Esophagus muscularis mucosa (tissue), 4 donors: ENCODE measurements around the gene DLX3. TPM values are rescaled to one million over a fixed set of nuclear protein-coding genes. Genes with fewer than 3 reads are reported as not detected.

Source experiments
- DNase-seq: peaks from one replicate; pipeline ENCODE4 v3.0.0-alpha.2; 2017; ENCODE audit errors: extremely low spot score
- H3K27ac ChIP-seq, 4 donors: fragments of 200-600 bp; sonication (generic); replicated peaks in 1 of 4; 1 replicate in 3 of 4; 2 replicates in 1 of 4; pipeline ENCODE4 v1.5.1; 2016 to 2019; ENCODE audit warnings: mild to moderate bottlenecking in 1 of 4
- H3K27me3 ChIP-seq, 4 donors: fragments of 200-600 bp; sonication (generic); one replicate each; pipeline versions ENCODE4 v1.5.1 to v1.6.0; 2016 to 2019
- H3K36me3 ChIP-seq, 4 donors: fragments of 200-600 bp; sonication (generic); one replicate each; pipeline ENCODE4 v1.5.1; 2016 to 2019
- H3K4me1 ChIP-seq, 4 donors: fragments of 200-600 bp; sonication (generic); one replicate each; pipeline ENCODE4 v1.5.1; 2016 to 2019
- H3K4me3 ChIP-seq, 4 donors: fragments of 200-600 bp; sonication (generic); 1 replicate in 2 of 4; 2 replicates in 2 of 4; pipeline ENCODE4 v1.5.1; 2016 to 2019; ENCODE audit warnings: mild to moderate bottlenecking in 4 of 4, moderate library complexity in 1 of 4
- H3K9me3 ChIP-seq, 4 donors: fragments of 200-600 bp; sonication (generic); 1 replicate in 3 of 4; 2 replicates in 1 of 4; pipeline ENCODE4 v1.5.1; 2016 to 2019
- EP300 ChIP-seq: sonication (generic); formaldehyde crosslinking; IDR thresholded peaks from one replicate; pipeline ENCODE4 v1.6.1; 2017; ENCODE audit warnings: antibody characterized with exemption
- POLR2A ChIP-seq: fragments of 450-650 bp; IDR thresholded peaks from one replicate; pipeline ENCODE4 v1.6.1; 2017; ENCODE audit warnings: antibody characterized with exemption, moderate library complexity, mild to moderate bottlenecking, low read depth
- POLR2AphosphoS5 ChIP-seq, 2 donors: sonication (generic); formaldehyde crosslinking; IDR thresholded peaks; one replicate each; pipeline ENCODE4 v1.6.1; 2017; ENCODE audit warnings: antibody characterized with exemption in 2 of 2
- WGBS: methylation state at CpG from one replicate; pipeline ENCODE4 v1.1.5; 2018; 5-methylcytosine and 5-hydroxymethylcytosine counted together
- intact Hi-C: fragments of 100-400 bp; cut with DNase I; formaldehyde crosslinking; loops from one replicate; pipeline ENCODE4 v1.15.1; 2023
- total RNA-seq, 4 donors: library from RNA; depleted of rRNA; stranded (reverse); fragments of >200 nt; gene quantifications; one replicate each; pipeline versions ENCODE4 v1.1.0 to v1.2.1, GENCODE V29; 2016
- TF ChIP-seq, protein P1 (sequence below), 3 experiments: fragments of 200-600 bp in 2 of 3; fragments of 450-650 bp in 1 of 3; sonication (generic) in 2 of 3; IDR thresholded peaks; one replicate each; pipeline ENCODE4 v1.5.1; 2017 to 2019; ENCODE audit warnings: antibody characterized with exemption in 3 of 3, mild to moderate bottlenecking in 2 of 3, moderate library complexity in 1 of 3

The DLX3 gene
- total RNA-seq, 4 donors from 2014 or later, result 0.32 TPM; not detected in 3

DNA sequence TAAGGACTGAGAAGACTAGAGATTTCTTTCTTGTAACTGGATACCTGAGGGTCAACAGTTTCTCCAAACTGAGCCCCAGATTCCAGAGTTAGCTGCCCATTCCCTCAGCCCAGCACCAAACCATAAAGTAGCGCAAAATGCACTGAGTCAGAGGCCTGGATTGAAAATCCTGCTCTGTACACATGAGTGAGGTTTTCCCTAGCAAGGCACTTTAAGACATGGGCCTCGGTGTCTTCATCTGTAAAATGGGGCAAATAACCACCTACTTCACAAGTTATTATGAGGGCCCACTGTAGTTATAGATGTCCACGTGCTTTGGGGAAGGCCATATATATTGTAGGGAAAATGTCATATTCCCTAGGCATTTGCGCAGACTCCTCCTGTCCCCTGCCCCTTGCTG is 36.3 kb downstream of the DLX3 start:
- 84% methylated on average over 4 of the region's 4 CpGs for WGBS
- H3K27ac ChIP-seq, result no peak overlapping the region
- peaks cover 0 to 60% (median 16%) of the 10 kb centered on the region in 4 donors for H3K27me3 ChIP-seq
- H3K4me3 ChIP-seq, result no peak overlapping the region
- H3K4me1 ChIP-seq, result peaks cover 2 to 8% (median 3%) of the 10 kb centered on the region in 4 donors
- no peak for TF ChIP-seq EP300
- no peak for DNase-seq
- H3K9me3 ChIP-seq, result no peaks in the 10 kb centered on the region
- intact Hi-C loops, result loop anchor here (5.0 kb wide), 1 partner anchor 96 kb away; no protein-coding TSS in a partner anchor
- H3K36me3 ChIP-seq, result no peaks in the 10 kb centered on the region

- no peak overlapping the region for H3K27ac ChIP-seq
- DNase-seq, result no peak
- peaks cover 0 to 60% (median 2%) of the 10 kb centered on the region in 4 donors for H3K27me3 ChIP-seq
- intact Hi-C loops, result loop anchor here (5.0 kb wide), 1 partner anchor 95 kb away; no protein-coding TSS in a partner anchor
- no peaks in the 10 kb centered on the region for H3K4me1 ChIP-seq
- TF ChIP-seq POLR2A (no peak), POLR2AphosphoS5 (IDR thresholded peaks at IDR 0.05) (no peak), EP300 (no peak)
- TF ChIP-seq, protein P1, sequence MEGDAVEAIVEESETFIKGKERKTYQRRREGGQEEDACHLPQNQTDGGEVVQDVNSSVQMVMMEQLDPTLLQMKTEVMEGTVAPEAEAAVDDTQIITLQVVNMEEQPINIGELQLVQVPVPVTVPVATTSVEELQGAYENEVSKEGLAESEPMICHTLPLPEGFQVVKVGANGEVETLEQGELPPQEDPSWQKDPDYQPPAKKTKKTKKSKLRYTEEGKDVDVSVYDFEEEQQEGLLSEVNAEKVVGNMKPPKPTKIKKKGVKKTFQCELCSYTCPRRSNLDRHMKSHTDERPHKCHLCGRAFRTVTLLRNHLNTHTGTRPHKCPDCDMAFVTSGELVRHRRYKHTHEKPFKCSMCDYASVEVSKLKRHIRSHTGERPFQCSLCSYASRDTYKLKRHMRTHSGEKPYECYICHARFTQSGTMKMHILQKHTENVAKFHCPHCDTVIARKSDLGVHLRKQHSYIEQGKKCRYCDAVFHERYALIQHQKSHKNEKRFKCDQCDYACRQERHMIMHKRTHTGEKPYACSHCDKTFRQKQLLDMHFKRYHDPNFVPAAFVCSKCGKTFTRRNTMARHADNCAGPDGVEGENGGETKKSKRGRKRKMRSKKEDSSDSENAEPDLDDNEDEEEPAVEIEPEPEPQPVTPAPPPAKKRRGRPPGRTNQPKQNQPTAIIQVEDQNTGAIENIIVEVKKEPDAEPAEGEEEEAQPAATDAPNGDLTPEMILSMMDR (IDR thresholded peaks at IDR 0.05), result no peak
- no peaks in the 10 kb centered on the region for H3K36me3 ChIP-seq
- no peaks in the 10 kb centered on the region for H3K9me3 ChIP-seq
- WGBS, result 93% methylated on average over 3 of the region's 3 CpGs
- no peak overlapping the region for H3K4me3 ChIP-seq
These were observed 37.7 kb downstream of the DLX3 start for GRCh38 chr17:49957350-49957749.

- no peak overlapping the region for H3K4me3 ChIP-seq
- WGBS, result 73% methylated on average over 4 of the region's 4 CpGs
- no peak for DNase-seq
- TF ChIP-seq, protein P1 (IDR thresholded peaks at IDR 0.05), result no peak
- TF ChIP-seq EP300 (no peak), POLR2A (no peak), POLR2AphosphoS5 (IDR thresholded peaks at IDR 0.05) (no peak)
- no peaks in the 10 kb centered on the region for H3K9me3 ChIP-seq
- H3K27me3 ChIP-seq, result peaks cover 0 to 60% (median 0%) of the 10 kb centered on the region in 4 donors
- intact Hi-C loops, result loop anchor here (5.0 kb wide), 1 partner anchor 94 kb away; no protein-coding TSS in a partner anchor
- H3K36me3 ChIP-seq, result no peaks in the 10 kb centered on the region
- H3K27ac ChIP-seq, result no peak overlapping the region
- H3K4me1 ChIP-seq, result no peaks in the 10 kb centered on the region
These were observed 38.2 kb downstream of the DLX3 start for GRCh38 chr17:49956780-49957179.

- H3K9me3 ChIP-seq, result no peaks in the 10 kb centered on the region
- WGBS, result 100% methylated on average over 1 of the region's 1 CpG
- peaks cover 0 to 63% (median 2%) of the 10 kb centered on the region in 4 donors for H3K27me3 ChIP-seq
- TF ChIP-seq, protein P1 (IDR thresholded peaks at IDR 0.05), result no peak
- TF ChIP-seq POLR2A, result no peak
- no peak for TF ChIP-seq POLR2AphosphoS5 (IDR thresholded peaks at IDR 0.05)
- no peak for TF ChIP-seq EP300
- DNase-seq, result no peak
- intact Hi-C loops, result loop anchor here (5.0 kb wide), 1 partner anchor 93 kb away; no protein-coding TSS in a partner anchor
- H3K36me3 ChIP-seq, result no peaks in the 10 kb centered on the region
- H3K4me3 ChIP-seq, result no peak overlapping the region
- no peak overlapping the region for H3K27ac ChIP-seq
- H3K4me1 ChIP-seq, result no peaks in the 10 kb centered on the region
These were observed 39.9 kb downstream of the DLX3 start for GRCh38 chr17:49955157-49955556.

DNA sequence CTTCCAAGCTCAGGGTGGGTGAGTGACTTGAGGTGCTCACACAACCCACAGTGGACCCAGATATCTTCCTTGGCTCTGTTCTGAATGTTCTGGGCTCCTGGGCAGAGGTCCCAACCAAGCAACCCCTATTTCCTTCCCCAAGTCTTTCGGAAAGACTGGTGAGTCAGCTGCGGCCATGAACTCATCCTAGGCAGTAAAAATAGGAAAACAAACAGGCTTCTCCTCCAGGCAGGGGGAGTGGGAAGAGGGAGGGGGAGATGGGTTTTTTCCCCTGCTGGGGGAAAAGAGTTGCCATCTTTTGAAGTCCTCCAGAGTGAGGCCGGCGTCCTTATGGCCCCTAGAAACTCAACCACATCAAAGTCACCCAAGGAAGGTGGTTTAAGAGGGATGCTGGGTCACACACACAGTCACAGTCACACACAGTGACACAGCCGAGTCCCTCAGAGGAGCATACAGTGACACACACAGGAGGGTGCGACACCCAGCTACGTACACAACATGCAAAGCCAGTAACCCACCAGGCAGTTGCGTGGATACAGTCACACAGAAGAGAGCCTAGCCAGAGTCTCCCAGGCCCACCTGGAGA is 42.0 kb downstream of the DLX3 start:
- Histone ChIP-seq H3K4me1 (no peaks in the 10 kb centered on the region), H3K27me3 (peaks cover 0 to 71% (median 2%) of the 10 kb centered on the region in 4 donors), H3K36me3 (no peaks in the 10 kb centered on the region), H3K27ac (no peak overlapping the region), H3K4me3 (no peak overlapping the region), H3K9me3 (no peaks in the 10 kb centered on the region)
- TF ChIP-seq EP300 (no peak), POLR2AphosphoS5 (IDR thresholded peaks at IDR 0.05) (no peak), POLR2A (no peak)
- TF ChIP-seq, protein P1 (IDR thresholded peaks at IDR 0.05), result no peak
- intact Hi-C loops, result loop anchor here (2.0 kb wide), 1 partner anchor 44 kb away; no protein-coding TSS in a partner anchor
- 78% methylated on average over 8 of the region's 8 CpGs for WGBS
- DNase-seq, result no peak
